ENCODE data around the gene CEP19. TPM values are rescaled to one million over a fixed set of nuclear protein-coding genes. Genes with fewer than 3 reads are reported as not detected.

CEP19 gene
- total RNA-seq, 1 experiment from 2014 or later, result 1.3 TPM

DNA sequence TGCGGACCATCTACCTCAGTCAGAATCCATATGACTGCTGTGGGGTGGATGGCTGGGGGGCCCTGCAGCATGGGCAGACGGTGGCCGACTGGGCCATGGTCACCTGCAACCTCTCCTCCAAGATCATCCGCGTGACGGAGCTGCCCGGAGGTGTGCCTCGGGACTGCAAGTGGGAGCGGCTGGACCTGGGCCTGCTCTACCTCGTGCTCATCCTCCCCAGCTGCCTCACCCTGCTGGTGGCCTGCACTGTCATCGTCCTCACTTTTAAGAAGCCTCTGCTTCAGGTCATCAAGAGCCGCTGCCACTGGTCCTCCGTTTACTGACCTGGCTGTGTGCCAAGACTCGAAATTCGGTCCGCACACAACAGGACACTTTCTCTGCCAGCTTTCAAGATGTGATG lies 50.6 kb downstream of the CEP19 start:
- TF ChIP-seq, protein P1, sequence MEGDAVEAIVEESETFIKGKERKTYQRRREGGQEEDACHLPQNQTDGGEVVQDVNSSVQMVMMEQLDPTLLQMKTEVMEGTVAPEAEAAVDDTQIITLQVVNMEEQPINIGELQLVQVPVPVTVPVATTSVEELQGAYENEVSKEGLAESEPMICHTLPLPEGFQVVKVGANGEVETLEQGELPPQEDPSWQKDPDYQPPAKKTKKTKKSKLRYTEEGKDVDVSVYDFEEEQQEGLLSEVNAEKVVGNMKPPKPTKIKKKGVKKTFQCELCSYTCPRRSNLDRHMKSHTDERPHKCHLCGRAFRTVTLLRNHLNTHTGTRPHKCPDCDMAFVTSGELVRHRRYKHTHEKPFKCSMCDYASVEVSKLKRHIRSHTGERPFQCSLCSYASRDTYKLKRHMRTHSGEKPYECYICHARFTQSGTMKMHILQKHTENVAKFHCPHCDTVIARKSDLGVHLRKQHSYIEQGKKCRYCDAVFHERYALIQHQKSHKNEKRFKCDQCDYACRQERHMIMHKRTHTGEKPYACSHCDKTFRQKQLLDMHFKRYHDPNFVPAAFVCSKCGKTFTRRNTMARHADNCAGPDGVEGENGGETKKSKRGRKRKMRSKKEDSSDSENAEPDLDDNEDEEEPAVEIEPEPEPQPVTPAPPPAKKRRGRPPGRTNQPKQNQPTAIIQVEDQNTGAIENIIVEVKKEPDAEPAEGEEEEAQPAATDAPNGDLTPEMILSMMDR (conservative IDR thresholded peaks at IDR 0.05), result no peak
- H2AFZ ChIP-seq (ENCODE audit: low read length), result no peak overlapping the region
- no peak overlapping the region for H3K23ac ChIP-seq (ENCODE audit: insufficient read length, low read depth, low read length)
- no peak overlapping the region for H3K4me2 ChIP-seq (ENCODE audit: insufficient read depth, insufficient read length, low read length)
- no peak for DNase-seq
- no peaks in the 10 kb centered on the region for H3K79me2 ChIP-seq (ENCODE audit: insufficient read depth, low read length)
- H2BK5ac ChIP-seq (ENCODE audit: insufficient read length, low read length), result no peak overlapping the region
- no peaks in the 10 kb centered on the region; a peak in 1 of 5 replicates for H3K9me3 Mint-ChIP-seq
- H3K27me3 ChIP-seq (ENCODE audit: insufficient read depth, low read length), result no peaks in the 10 kb centered on the region
- H3K27ac Mint-ChIP-seq, result peak overlapping the region in 1 of 3 experiments; percentile 83; a peak in 1 of 7 replicates
- no peaks in the 10 kb centered on the region for H3K23me2 ChIP-seq (ENCODE audit: insufficient read length, low read depth, low read length, poor library complexity, severe bottlenecking)
- WGBS (ENCODE audit: extremely low coverage, insufficient read length, low lambda C conversion rate), result no CpG with 5 or more reads among the region's 16 CpGs
- H3K4me3 Mint-ChIP-seq, result no peak overlapping the region; a peak in 1 of 5 replicates
- H3K9me3 ChIP-seq (ENCODE audit: control insufficient read depth, low read depth, low read length), result no peaks in the 10 kb centered on the region
- no peaks in the 10 kb centered on the region for H3K79me1 ChIP-seq (ENCODE audit: insufficient read depth, low read depth, low read length, poor library complexity, severe bottlenecking)
- H3K18ac ChIP-seq (ENCODE audit: insufficient read length, low read depth, low read length), result no peak overlapping the region
- no peak overlapping the region for H3T11ph ChIP-seq (ENCODE audit: low read length)
- H2BK20ac ChIP-seq (ENCODE audit: low read depth, low read length, poor library complexity, severe bottlenecking), result no peak overlapping the region
- peaks cover 14 to 27% of the 10 kb centered on the region in 2 experiments for H3K4me1 Mint-ChIP-seq
- H4K5ac ChIP-seq (ENCODE audit: insufficient read length, low read depth, low read length), result no peak overlapping the region
- H4K8ac ChIP-seq (replicated peaks; ENCODE audit: insufficient read length, low read depth, low read length), result no peak overlapping the region
- no peak overlapping the region for H3K9ac ChIP-seq (ENCODE audit: extremely low read depth, insufficient read length, low read length)
- H4K20me1 ChIP-seq (ENCODE audit: control insufficient read depth, insufficient read depth, insufficient read length), result no peaks in the 10 kb centered on the region
- no peak overlapping the region for H2BK120ac ChIP-seq (ENCODE audit: low read depth, low read length, poor library complexity, severe bottlenecking)
- H3K27ac ChIP-seq (ENCODE audit: insufficient read length, low read depth, low read length), result no peak overlapping the region
- no peak overlapping the region for H2BK15ac ChIP-seq (ENCODE audit: low read depth, low read length)
- no peaks in the 10 kb centered on the region for H3K36me3 Mint-ChIP-seq (ENCODE audit: insufficient read depth in 1 of 3, low read depth in 3 of 3)
- H2AK5ac ChIP-seq (ENCODE audit: insufficient read length, low read length), result no peak overlapping the region
- H3K4me1 ChIP-seq (ENCODE audit: insufficient read depth, low read length), result peaks cover 6% of the 10 kb centered on the region; the same call in 1 of the 2 replicates
- no peak overlapping the region for H3K4ac ChIP-seq (ENCODE audit: low read depth, low read length)
- H2BK12ac ChIP-seq (ENCODE audit: insufficient read length, low read depth, low read length), result no peak overlapping the region
- no peak overlapping the region for H4K91ac ChIP-seq (ENCODE audit: insufficient read length, low read depth, low read length)
- H3K56ac ChIP-seq (ENCODE audit: insufficient read length, low read depth, low read length), result no peak overlapping the region
- H3K27me3 Mint-ChIP-seq (ENCODE audit: low read depth), result no peaks in the 10 kb centered on the region; the same call in 1 of the 2 replicates
- H3K14ac ChIP-seq (ENCODE audit: insufficient read depth, low read length), result no peak overlapping the region
